ENCODE data around the gene NR1H3. TPM values are rescaled to one million over a fixed set of nuclear protein-coding genes. Genes with fewer than 3 reads are reported as not detected.

NR1H3 gene
- total and polyA plus RNA-seq, 10 of the 15 experiments (the other 5 are each of a cell fraction or from before 2014, with no cell fraction given) = 2.6 to 8.9 (median 4.5) TPM

DNA sequence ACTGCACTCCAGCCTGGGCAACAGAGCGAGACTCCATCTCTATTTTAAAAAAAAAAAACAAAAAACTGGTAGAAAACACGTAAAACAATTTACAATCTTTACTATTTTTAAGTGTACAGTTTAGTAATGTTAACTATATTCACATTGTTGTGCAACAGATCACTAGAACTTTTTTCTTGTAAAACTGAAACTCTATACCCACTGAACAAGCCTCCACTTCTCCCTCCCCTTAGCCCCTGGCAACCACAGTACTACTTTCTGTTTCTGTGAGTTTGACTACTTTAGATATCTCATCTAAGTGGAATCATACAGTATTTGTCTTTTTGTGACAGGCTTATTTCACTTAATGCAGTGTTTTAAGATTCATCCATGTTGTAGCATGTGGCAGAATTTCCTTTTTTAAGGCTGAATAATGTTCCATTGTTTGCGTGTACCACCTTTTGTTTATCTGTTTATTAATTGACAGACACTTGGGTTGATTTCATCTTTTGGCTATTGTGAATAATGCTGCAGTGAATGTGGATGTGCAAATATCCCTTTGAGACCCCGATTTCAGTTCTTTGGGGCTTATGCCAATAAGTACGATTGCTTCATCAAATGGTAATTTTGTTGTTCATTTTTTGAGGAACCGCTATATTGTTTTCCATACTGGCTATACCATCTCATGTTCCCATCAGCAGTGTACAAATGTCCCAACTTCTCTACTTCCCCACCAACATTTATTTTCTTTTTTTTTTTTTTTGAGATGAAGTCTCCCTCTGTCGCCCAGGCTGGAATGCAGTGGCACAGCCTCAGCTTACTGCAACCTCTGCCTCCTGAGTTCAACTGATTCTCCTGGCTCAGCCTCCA lies 32.0 kb upstream of the NR1H3 start:
- BruUV-seq (replicated peaks) = no TSS peak
- H4K20me1 ChIP-seq (ENCODE audit: control insufficient read depth, insufficient read depth) = no peaks in the 10 kb centered on the region
- in situ Hi-C loops (cut with MboI) (no loop called here), intact Hi-C loops (cut with micrococcal nuclease; ENCODE audit: unreplicated experiment) (no loop called here)
- ChIA-PET POLR2A (interaction anchor here (0.7 kb wide), 1 partner anchor 11 kb away, joined by 5 read pairs; no protein-coding TSS in a partner anchor), RAD21 (ENCODE audit: unreplicated experiment) (no interaction called here), SMC1A (ENCODE audit: uncharacterized antibody, unreplicated experiment) (interaction anchor here (1.1 kb wide), 1 partner anchor 9 kb away, joined by 3 read pairs; no protein-coding TSS in a partner anchor), CTCF (interaction anchor here (0.6 to 2.7 kb wide), 5 partner anchors 11 to 33 kb away, joined by 3 to 8 read pairs (median 3); partner anchors contain the start of genes ACP2 and DDB2)
- ATAC-seq = peak; percentile 99
- peak; percentile 92 for FAIRE-seq
- H3K27me3 ChIP-seq (replicated peaks in 1 of 2; ENCODE audit: control insufficient read depth in 2 of 2, insufficient read depth in 2 of 2, low read length in 1 of 2) = no peaks in the 10 kb centered on the region
- H3K4me2 ChIP-seq (ENCODE audit: control insufficient read depth, insufficient read depth) = peak overlapping the region; percentile 56; the same call in 1 of the 2 replicates
- peaks cover 1 to 9% of the 10 kb centered on the region in 2 experiments; a peak in 3 of 4 replicates for H3K36me3 ChIP-seq (ENCODE audit: control insufficient read depth in 2 of 2, insufficient read depth in 2 of 2, low read length in 1 of 2)
- peaks cover 10% of the 10 kb centered on the region for H3K4me1 ChIP-seq (ENCODE audit: control insufficient read depth, insufficient read depth, low read length)
- 68% methylated on average over 6 of the region's 7 CpGs for WGBS (ENCODE audit: insufficient coverage, insufficient replicate concordance, low lambda C conversion rate, missing lambda C conversion rate)
- peak overlapping the region; percentile 2; the same call in 1 of the 2 replicates for H3K4me3 ChIP-seq
- H3K9me3 ChIP-seq (replicated peaks; ENCODE audit: control insufficient read depth, insufficient read depth, low read length) = no peaks in the 10 kb centered on the region
- H3K79me2 ChIP-seq (ENCODE audit: control insufficient read depth, insufficient read depth, low read length) = peaks cover 8% of the 10 kb centered on the region
- no peak overlapping the region for H2AFZ ChIP-seq (ENCODE audit: control insufficient read depth, low read depth, low read length)
- H3K9ac ChIP-seq (ENCODE audit: control insufficient read depth, insufficient read depth, low read length) = no peak overlapping the region
- peak overlapping the region; percentile 15; the same call in 1 of the 2 replicates for H3K27ac ChIP-seq (ENCODE audit: control insufficient read depth, insufficient read depth)
- peak; percentile 48 for DNase-seq (ENCODE audit: low read depth, low spot score)
- TF ChIP-seq, protein P1, sequence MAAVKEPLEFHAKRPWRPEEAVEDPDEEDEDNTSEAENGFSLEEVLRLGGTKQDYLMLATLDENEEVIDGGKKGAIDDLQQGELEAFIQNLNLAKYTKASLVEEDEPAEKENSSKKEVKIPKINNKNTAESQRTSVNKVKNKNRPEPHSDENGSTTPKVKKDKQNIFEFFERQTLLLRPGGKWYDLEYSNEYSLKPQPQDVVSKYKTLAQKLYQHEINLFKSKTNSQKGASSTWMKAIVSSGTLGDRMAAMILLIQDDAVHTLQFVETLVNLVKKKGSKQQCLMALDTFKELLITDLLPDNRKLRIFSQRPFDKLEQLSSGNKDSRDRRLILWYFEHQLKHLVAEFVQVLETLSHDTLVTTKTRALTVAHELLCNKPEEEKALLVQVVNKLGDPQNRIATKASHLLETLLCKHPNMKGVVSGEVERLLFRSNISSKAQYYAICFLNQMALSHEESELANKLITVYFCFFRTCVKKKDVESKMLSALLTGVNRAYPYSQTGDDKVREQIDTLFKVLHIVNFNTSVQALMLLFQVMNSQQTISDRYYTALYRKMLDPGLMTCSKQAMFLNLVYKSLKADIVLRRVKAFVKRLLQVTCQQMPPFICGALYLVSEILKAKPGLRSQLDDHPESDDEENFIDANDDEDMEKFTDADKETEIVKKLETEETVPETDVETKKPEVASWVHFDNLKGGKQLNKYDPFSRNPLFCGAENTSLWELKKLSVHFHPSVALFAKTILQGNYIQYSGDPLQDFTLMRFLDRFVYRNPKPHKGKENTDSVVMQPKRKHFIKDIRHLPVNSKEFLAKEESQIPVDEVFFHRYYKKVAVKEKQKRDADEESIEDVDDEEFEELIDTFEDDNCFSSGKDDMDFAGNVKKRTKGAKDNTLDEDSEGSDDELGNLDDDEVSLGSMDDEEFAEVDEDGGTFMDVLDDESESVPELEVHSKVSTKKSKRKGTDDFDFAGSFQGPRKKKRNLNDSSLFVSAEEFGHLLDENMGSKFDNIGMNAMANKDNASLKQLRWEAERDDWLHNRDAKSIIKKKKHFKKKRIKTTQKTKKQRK (IDR thresholded peaks at IDR 0.05; ENCODE audit: low read depth, low read length) = no peak
- TF ChIP-seq, protein P2, sequence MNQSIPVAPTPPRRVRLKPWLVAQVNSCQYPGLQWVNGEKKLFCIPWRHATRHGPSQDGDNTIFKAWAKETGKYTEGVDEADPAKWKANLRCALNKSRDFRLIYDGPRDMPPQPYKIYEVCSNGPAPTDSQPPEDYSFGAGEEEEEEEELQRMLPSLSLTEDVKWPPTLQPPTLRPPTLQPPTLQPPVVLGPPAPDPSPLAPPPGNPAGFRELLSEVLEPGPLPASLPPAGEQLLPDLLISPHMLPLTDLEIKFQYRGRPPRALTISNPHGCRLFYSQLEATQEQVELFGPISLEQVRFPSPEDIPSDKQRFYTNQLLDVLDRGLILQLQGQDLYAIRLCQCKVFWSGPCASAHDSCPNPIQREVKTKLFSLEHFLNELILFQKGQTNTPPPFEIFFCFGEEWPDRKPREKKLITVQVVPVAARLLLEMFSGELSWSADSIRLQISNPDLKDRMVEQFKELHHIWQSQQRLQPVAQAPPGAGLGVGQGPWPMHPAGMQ (IDR thresholded peaks at IDR 0.05; ENCODE audit: borderline replicate concordance) = no peak
- peak; percentile 36; the same call in 1 of the 2 replicates for TF ChIP-seq SPI1 (IDR thresholded peaks at IDR 0.05; ENCODE audit: borderline replicate concordance, insufficient read depth, low read depth, low read length)
- TF ChIP-seq EZH2 (IDR thresholded peaks at IDR 0.05; ENCODE audit: borderline replicate concordance, control insufficient read depth, low read depth, low read length) = no peak
- TF ChIP-seq RCOR1 (conservative IDR thresholded peaks at IDR 0.05; ENCODE audit: low read depth, low read length) = no peak
- TF ChIP-seq BRCA1 (IDR thresholded peaks at IDR 0.05; ENCODE audit: low read depth, low read length) = no peak
- no peak for TF ChIP-seq NFYA (IDR thresholded peaks at IDR 0.05; ENCODE audit: borderline replicate concordance, low read depth, low read length)
- TF ChIP-seq RBBP5 (conservative IDR thresholded peaks at IDR 0.05) = no peak
- TF ChIP-seq ATF7 (IDR thresholded peaks at IDR 0.05; ENCODE audit: low read depth) = peak; percentile 11; the same call in 1 of the 2 replicates
- TF ChIP-seq BCL11A (IDR thresholded peaks at IDR 0.05; ENCODE audit: low read depth, low read length) = no peak
- TF ChIP-seq, protein P3, sequence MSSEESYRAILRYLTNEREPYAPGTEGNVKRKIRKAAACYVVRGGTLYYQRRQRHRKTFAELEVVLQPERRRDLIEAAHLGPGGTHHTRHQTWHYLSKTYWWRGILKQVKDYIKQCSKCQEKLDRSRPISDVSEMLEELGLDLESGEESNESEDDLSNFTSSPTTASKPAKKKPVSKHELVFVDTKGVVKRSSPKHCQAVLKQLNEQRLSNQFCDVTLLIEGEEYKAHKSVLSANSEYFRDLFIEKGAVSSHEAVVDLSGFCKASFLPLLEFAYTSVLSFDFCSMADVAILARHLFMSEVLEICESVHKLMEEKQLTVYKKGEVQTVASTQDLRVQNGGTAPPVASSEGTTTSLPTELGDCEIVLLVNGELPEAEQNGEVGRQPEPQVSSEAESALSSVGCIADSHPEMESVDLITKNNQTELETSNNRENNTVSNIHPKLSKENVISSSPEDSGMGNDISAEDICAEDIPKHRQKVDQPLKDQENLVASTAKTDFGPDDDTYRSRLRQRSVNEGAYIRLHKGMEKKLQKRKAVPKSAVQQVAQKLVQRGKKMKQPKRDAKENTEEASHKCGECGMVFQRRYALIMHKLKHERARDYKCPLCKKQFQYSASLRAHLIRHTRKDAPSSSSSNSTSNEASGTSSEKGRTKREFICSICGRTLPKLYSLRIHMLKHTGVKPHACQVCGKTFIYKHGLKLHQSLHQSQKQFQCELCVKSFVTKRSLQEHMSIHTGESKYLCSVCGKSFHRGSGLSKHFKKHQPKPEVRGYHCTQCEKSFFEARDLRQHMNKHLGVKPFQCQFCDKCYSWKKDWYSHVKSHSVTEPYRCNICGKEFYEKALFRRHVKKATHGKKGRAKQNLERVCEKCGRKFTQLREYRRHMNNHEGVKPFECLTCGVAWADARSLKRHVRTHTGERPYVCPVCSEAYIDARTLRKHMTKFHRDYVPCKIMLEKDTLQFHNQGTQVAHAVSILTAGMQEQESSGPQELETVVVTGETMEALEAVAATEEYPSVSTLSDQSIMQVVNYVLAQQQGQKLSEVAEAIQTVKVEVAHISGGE (CRISPR knock-in tag; IDR thresholded peaks at IDR 0.05) = no peak
- TF ChIP-seq NRF1 (conservative IDR thresholded peaks at IDR 0.05; ENCODE audit: low read depth, low read length) = no peak
- 0 out of 2 replicates have a peak, but pooled peaks have one; percentile 15 for TF ChIP-seq ZNF384 (IDR thresholded peaks at IDR 0.05; ENCODE audit: borderline replicate concordance, low read depth, low read length)
- TF ChIP-seq, protein P4, sequence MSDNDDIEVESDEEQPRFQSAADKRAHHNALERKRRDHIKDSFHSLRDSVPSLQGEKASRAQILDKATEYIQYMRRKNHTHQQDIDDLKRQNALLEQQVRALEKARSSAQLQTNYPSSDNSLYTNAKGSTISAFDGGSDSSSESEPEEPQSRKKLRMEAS (IDR thresholded peaks at IDR 0.05; ENCODE audit: low read depth, low read length) = no peak

Data from GM12878 (cell line).